CD4-positive, alpha-beta T cell (primary cell): ENCODE results near the gene IL24. TPM values are rescaled to one million over a fixed set of nuclear protein-coding genes. Genes with fewer than 3 reads are reported as not detected.
A peak's percentile ranks its signal among the peaks of the same experiment; 100 is the strongest.

Experiments used
- ATAC-seq: fragments of 200-7000 bp; cut with Tn5 transposase; one replicate; pipeline ENCODE4 v1.10.0; 2022; ENCODE audit warnings: mild to moderate bottlenecking; ENCODE audit not compliant: poor library complexity
- CTCF ChIA-PET: fragments of 350-600 bp; sonication (Branson Sonifier 250); formaldehyde crosslinking; loops from one replicate; lab custom pipeline; 2021; ENCODE audit warnings: antibody characterized with exemption, inconsistent platforms; lab: Charles Lee
- POLR2A ChIA-PET: fragments of 350-600 bp; sonication (Branson Sonifier 250); formaldehyde crosslinking; loops from one replicate; lab custom pipeline; 2021; ENCODE audit warnings: antibody characterized with exemption, inconsistent platforms; lab: Charles Lee
- DNase-seq, 14 experiments: peaks; one replicate each; pipeline ENCODE4 v3.0.0-alpha.2; 2013 to 2020; ENCODE audit warnings: mixed read lengths in 2 of 14
- H3K27ac ChIP-seq, 2 donors: one replicate each; pipeline versions ENCODE4 v1.5.1 to v1.7.0; 2013; ENCODE audit warnings: low read length in 2 of 2, low read depth in 1 of 2, mild to moderate bottlenecking in 1 of 2
- H3K27me3 ChIP-seq, 2 experiments: 1 replicate in 1 of 2; 2 replicates in 1 of 2; pipeline versions ENCODE4 v1.6.1 to v1.7.0; 2013; ENCODE audit warnings: low read length in 2 of 2, control low read depth in 1 of 2, mild to moderate bottlenecking in 1 of 2, moderate library complexity in 1 of 2; ENCODE audit not compliant: insufficient read depth in 2 of 2, control insufficient read depth in 1 of 2
- H3K36me3 ChIP-seq: one replicate; pipeline ENCODE4 v1.6.1; 2013; ENCODE audit warnings: low read length, control low read depth; ENCODE audit not compliant: insufficient read depth
- H3K4me1 ChIP-seq: one replicate; pipeline ENCODE4 v1.6.1; 2013; ENCODE audit warnings: low read length, control low read depth; ENCODE audit not compliant: insufficient read depth
- H3K4me3 ChIP-seq: one replicate; pipeline ENCODE4 v1.5.1; 2013; ENCODE audit warnings: mild to moderate bottlenecking, low read length, moderate library complexity
- H3K9me3 ChIP-seq, 2 experiments: 1 replicate in 1 of 2; 2 replicates in 1 of 2; pipeline versions ENCODE4 v1.6.1 to v1.7.0; 2013; ENCODE audit warnings: low read length in 2 of 2, mild to moderate bottlenecking in 2 of 2, control low read depth in 1 of 2, moderate library complexity in 1 of 2; ENCODE audit not compliant: control insufficient read depth in 1 of 2, insufficient read depth in 1 of 2
- H3K27ac Mint-ChIP-seq: one replicate; pipeline ENCODE4 v1.8.0; 2020; ENCODE audit warnings: mixed read lengths
- H3K27me3 Mint-ChIP-seq: one replicate; pipeline ENCODE4 v1.8.0; 2021; ENCODE audit warnings: mixed read lengths
- H3K36me3 Mint-ChIP-seq: one replicate; pipeline ENCODE4 v1.8.0; 2021; ENCODE audit warnings: low read depth, mixed read lengths
- H3K4me1 Mint-ChIP-seq: one replicate; pipeline ENCODE4 v1.8.0; 2021; ENCODE audit warnings: low read depth, mixed read lengths
- H3K4me3 Mint-ChIP-seq: one replicate; pipeline ENCODE4 v1.8.0; 2020; ENCODE audit warnings: mild to moderate bottlenecking, mixed read lengths
- H3K9me3 Mint-ChIP-seq: one replicate; pipeline ENCODE4 v1.8.0; 2020; ENCODE audit warnings: mixed read lengths
- intact Hi-C, 2 experiments: fragments of 100-400 bp; cut with DNase I in 1 of 2; cut with micrococcal nuclease in 1 of 2; formaldehyde crosslinking; loops; one replicate each; pipeline versions ENCODE4 v1.15.1 to v1.9.0; 2023 to 2025; cut with DNase I, micrococcal nuclease
- total RNA-seq, 174 experiments: library from RNA in 2 of 174; stranded (reverse) in 2 of 174; gene quantifications; one replicate each; pipeline ENCODE4 v1.2.3 and lab custom pipeline; 2021 to 2026
- TF ChIP-seq, protein P1 (sequence below): fragments of 200-600 bp; IDR thresholded peaks from one replicate; pipeline ENCODE4 v1.8.0; 2022; ENCODE audit warnings: antibody characterized with exemption, mild to moderate bottlenecking

IL24 gene
- total RNA-seq, 2 experiments from 2014 or later, result not detected

DNA sequence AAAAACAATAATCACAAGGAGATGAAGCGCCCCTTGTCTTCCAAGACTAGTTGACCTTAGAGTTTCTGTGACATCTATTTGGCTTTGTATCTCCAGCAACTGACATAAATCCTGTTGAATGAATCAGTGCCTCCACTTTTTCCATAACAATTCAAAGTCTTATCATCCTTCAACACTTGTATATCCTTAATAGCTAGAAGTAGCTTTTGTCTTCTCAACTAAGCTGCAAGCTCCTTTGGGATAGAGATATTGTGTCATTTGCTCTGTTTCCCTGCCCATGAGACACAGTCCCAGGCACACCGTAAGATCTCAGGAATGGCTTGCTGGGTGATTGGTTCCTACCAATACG lies 43.3 kb downstream of the IL24 start:
- no peak overlapping the region for H3K4me3 Mint-ChIP-seq
- POLR2A ChIA-PET, result no interaction called here
- Histone ChIP-seq H3K27ac (no peak overlapping the region), H3K4me3 (no peak overlapping the region), H3K9me3 (no peaks in the 10 kb centered on the region), H3K4me1 (no peaks in the 10 kb centered on the region), H3K36me3 (no peaks in the 10 kb centered on the region), H3K27me3 (peaks cover 0 to 3% of the 10 kb centered on the region in 2 experiments)
- intact Hi-C loops, result no loop called here
- TF ChIP-seq, protein P1, sequence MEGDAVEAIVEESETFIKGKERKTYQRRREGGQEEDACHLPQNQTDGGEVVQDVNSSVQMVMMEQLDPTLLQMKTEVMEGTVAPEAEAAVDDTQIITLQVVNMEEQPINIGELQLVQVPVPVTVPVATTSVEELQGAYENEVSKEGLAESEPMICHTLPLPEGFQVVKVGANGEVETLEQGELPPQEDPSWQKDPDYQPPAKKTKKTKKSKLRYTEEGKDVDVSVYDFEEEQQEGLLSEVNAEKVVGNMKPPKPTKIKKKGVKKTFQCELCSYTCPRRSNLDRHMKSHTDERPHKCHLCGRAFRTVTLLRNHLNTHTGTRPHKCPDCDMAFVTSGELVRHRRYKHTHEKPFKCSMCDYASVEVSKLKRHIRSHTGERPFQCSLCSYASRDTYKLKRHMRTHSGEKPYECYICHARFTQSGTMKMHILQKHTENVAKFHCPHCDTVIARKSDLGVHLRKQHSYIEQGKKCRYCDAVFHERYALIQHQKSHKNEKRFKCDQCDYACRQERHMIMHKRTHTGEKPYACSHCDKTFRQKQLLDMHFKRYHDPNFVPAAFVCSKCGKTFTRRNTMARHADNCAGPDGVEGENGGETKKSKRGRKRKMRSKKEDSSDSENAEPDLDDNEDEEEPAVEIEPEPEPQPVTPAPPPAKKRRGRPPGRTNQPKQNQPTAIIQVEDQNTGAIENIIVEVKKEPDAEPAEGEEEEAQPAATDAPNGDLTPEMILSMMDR, result no peak
- H3K4me1 Mint-ChIP-seq, result no peaks in the 10 kb centered on the region
- peaks cover 4% of the 10 kb centered on the region for H3K27me3 Mint-ChIP-seq
- ATAC-seq, result no peak
- H3K27ac Mint-ChIP-seq, result no peak overlapping the region
- no peaks in the 10 kb centered on the region for H3K9me3 Mint-ChIP-seq
- CTCF ChIA-PET, result no interaction called here
- H3K36me3 Mint-ChIP-seq, result no peaks in the 10 kb centered on the region
- no peak for DNase-seq

DNA sequence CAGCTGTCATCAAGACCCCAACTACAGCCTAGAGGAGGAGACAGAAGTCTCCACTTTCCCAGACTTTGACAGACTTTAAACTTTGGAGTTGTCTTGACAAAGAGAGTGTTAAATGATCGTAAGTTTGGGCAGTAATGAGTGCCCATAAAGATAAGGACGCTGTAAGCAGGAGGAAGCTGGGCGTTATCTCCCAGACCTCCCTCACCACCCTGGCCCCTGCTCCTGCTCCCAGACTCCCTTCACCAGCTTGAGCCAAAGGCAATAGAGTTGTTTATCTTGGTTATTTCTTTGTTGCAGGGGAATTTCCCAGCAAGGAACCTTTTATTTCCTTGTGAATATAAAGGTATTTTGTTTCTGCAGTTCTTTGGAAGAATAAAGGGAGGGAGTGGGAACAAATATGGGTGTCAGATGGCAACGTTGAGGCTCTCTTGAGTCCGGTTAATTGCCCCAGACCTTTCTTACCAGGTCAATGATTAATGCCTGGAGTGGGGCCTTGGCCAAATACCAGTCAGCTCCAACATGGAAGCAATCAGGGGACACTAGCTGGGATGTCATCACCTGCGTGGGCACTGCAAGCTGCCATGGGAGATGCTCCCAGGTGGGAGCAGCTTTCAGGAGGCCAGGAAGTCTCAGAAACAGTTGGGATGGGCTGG lies 44.6 kb downstream of the IL24 start:
- no peaks in the 10 kb centered on the region for H3K4me1 Mint-ChIP-seq
- H3K36me3 ChIP-seq, result no peaks in the 10 kb centered on the region
- H3K27ac Mint-ChIP-seq, result no peak overlapping the region
- H3K9me3 ChIP-seq, result no peaks in the 10 kb centered on the region
- intact Hi-C loops, result no loop called here
- TF ChIP-seq, protein P1, result no peak
- no peak for DNase-seq
- no peaks in the 10 kb centered on the region for H3K4me1 ChIP-seq
- H3K4me3 Mint-ChIP-seq, result no peak overlapping the region
- no peak overlapping the region for H3K27ac ChIP-seq
- no peaks in the 10 kb centered on the region for H3K9me3 Mint-ChIP-seq
- peaks cover 0 to 3% of the 10 kb centered on the region in 2 experiments for H3K27me3 ChIP-seq
- POLR2A ChIA-PET, result no interaction called here
- H3K4me3 ChIP-seq, result no peak overlapping the region
- CTCF ChIA-PET, result no interaction called here
- H3K36me3 Mint-ChIP-seq, result no peaks in the 10 kb centered on the region
- H3K27me3 Mint-ChIP-seq, result peaks cover 9% of the 10 kb centered on the region
- no peak for ATAC-seq

DNA sequence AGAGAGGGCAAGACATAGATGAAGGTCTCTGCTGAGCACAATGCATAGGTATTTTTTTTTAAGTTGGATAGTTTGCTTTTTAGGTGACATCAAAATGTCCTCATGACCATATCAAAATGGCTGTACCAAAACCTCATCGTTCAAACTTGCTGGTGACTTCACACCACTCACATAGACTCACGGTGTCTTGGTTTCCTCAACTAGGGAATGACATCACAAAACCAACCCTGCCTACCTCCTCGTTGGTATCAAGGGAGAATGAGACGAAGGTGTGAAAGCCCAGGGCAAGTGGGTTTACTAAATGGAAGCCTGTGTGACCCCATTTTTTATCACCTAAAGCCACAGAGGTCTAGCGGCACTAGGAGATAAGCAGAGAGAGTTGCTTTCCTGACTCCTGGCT lies 47.5 kb downstream of the IL24 start:
- H3K36me3 Mint-ChIP-seq, result no peaks in the 10 kb centered on the region
- no peak overlapping the region for H3K27ac ChIP-seq
- H3K4me1 Mint-ChIP-seq, result no peaks in the 10 kb centered on the region
- no peaks in the 10 kb centered on the region for H3K36me3 ChIP-seq
- no peaks in the 10 kb centered on the region for H3K9me3 Mint-ChIP-seq
- CTCF ChIA-PET, result interaction anchor here (2.1 kb wide), 1 partner anchor 11 kb away, joined by 8 read pairs; no protein-coding TSS in a partner anchor
- H3K27me3 ChIP-seq, result peaks cover 0 to 3% of the 10 kb centered on the region in 2 experiments
- no peak overlapping the region for H3K27ac Mint-ChIP-seq
- H3K27me3 Mint-ChIP-seq, result peaks cover 9% of the 10 kb centered on the region
- ATAC-seq, result no peak
- TF ChIP-seq, protein P1, result no peak
- POLR2A ChIA-PET, result no interaction called here
- no peaks in the 10 kb centered on the region for H3K9me3 ChIP-seq
- intact Hi-C loops, result no loop called here
- H3K4me3 ChIP-seq, result no peak overlapping the region
- no peak overlapping the region for H3K4me3 Mint-ChIP-seq
- peak in 2 of 14 experiments; percentile 37 to 47 for DNase-seq
- no peaks in the 10 kb centered on the region for H3K4me1 ChIP-seq
